ENCODE measurements around the gene AP5Z1.

- TF ChIP-seq, protein P1, sequence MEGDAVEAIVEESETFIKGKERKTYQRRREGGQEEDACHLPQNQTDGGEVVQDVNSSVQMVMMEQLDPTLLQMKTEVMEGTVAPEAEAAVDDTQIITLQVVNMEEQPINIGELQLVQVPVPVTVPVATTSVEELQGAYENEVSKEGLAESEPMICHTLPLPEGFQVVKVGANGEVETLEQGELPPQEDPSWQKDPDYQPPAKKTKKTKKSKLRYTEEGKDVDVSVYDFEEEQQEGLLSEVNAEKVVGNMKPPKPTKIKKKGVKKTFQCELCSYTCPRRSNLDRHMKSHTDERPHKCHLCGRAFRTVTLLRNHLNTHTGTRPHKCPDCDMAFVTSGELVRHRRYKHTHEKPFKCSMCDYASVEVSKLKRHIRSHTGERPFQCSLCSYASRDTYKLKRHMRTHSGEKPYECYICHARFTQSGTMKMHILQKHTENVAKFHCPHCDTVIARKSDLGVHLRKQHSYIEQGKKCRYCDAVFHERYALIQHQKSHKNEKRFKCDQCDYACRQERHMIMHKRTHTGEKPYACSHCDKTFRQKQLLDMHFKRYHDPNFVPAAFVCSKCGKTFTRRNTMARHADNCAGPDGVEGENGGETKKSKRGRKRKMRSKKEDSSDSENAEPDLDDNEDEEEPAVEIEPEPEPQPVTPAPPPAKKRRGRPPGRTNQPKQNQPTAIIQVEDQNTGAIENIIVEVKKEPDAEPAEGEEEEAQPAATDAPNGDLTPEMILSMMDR (IDR thresholded peaks at IDR 0.05), result no peak
- TF ChIP-seq EZH2 (IDR thresholded peaks at IDR 0.05; ENCODE audit: borderline replicate concordance, insufficient read depth, low read depth, low read length, poor library complexity, severe bottlenecking), result no peak
Measured at GRCh38 chr7:4809666-4810065, 34.2 kb downstream of the AP5Z1 start.

Measured in B cell (primary cell).